Measurements from ENCODE around the gene MPHOSPH10. TPM values are rescaled to one million over a fixed set of nuclear protein-coding genes. Genes with fewer than 3 reads are reported as not detected.
"Not testable (repeated sequence)": the region's sequence is repeated elsewhere in the genome, so short reads cannot be mapped to it uniquely, and the experiment has no call there.

The MPHOSPH10 gene
- total RNA-seq, 2 donors from 2014 or later: 15.0 to 19.1 TPM

DNA sequence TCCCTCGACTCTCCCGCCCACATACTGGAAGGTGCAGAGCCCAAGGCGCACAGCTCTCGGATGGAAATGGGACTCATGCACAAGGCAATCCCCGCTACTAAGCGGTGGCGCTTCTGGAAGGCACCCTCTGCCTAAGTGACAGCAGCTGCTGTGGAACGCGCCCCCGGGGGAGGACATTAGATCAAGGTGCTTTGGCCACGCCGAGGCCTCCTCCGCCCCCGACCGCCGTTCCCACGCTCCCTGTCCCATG lies 607 bp upstream of the MPHOSPH10 start:
- Histone ChIP-seq H3K9me3 (no peaks in the 10 kb centered on the region), H3K4me3 (peak overlapping the region; percentile 63 to 95), H3K4me1 (peaks cover 39% of the 10 kb centered on the region), H3K27ac (peak overlapping the region; percentile 89 to 98 (median 96)), H3K36me3 (replicated peaks in 1 of 2; ENCODE audit: insufficient read depth in 1 of 2, low read depth in 2 of 2) (peaks cover 0 to 9% of the 10 kb centered on the region in 2 donors), H3K27me3 (no peaks in the 10 kb centered on the region)
- 0% methylated on average over 16 to 17 of the region's 17 CpGs for WGBS, 2 donors
- DNase-seq: peak in 2 of 4 donors; percentile 71 to 76
- TF ChIP-seq, protein P1, sequence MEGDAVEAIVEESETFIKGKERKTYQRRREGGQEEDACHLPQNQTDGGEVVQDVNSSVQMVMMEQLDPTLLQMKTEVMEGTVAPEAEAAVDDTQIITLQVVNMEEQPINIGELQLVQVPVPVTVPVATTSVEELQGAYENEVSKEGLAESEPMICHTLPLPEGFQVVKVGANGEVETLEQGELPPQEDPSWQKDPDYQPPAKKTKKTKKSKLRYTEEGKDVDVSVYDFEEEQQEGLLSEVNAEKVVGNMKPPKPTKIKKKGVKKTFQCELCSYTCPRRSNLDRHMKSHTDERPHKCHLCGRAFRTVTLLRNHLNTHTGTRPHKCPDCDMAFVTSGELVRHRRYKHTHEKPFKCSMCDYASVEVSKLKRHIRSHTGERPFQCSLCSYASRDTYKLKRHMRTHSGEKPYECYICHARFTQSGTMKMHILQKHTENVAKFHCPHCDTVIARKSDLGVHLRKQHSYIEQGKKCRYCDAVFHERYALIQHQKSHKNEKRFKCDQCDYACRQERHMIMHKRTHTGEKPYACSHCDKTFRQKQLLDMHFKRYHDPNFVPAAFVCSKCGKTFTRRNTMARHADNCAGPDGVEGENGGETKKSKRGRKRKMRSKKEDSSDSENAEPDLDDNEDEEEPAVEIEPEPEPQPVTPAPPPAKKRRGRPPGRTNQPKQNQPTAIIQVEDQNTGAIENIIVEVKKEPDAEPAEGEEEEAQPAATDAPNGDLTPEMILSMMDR (IDR thresholded peaks at IDR 0.05): no peak
- peak in 1 of 3 donors; percentile 77 for TF ChIP-seq POLR2A (IDR thresholded peaks at IDR 0.05)
- ATAC-seq: peak; percentile 60
- intact Hi-C loops (cut with DNase I): no loop called here

DNA sequence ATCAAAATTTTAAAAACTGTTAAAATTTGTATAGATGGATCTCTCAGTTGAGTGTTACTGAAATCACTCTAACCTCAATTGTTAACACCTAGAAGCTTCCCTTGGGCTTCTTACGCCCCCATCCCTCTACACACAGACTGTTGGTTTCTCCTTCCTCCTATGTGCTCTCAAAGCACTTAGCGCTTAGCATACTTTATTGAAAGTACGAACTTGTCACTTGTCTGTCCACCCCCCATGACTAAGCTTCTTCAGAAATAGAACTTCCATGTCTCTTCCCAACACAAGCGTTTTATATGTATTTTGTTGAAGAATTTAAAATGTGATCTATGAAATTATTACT lies 441 bp downstream of the MPHOSPH10 start:
- H3K27ac ChIP-seq: peak overlapping the region in 3 of 4 donors; percentile 89 to 98 (median 96)
- TF ChIP-seq, protein P1 (IDR thresholded peaks at IDR 0.05): no peak
- no peak for TF ChIP-seq POLR2A (IDR thresholded peaks at IDR 0.05)
- no peaks in the 10 kb centered on the region for H3K9me3 ChIP-seq
- no peak for ATAC-seq
- intact Hi-C loops (cut with DNase I): no loop called here
- H3K27me3 ChIP-seq: no peaks in the 10 kb centered on the region
- peak overlapping the region; percentile 63 to 78 for H3K4me3 ChIP-seq
- H3K36me3 ChIP-seq (replicated peaks in 1 of 2; ENCODE audit: insufficient read depth in 1 of 2, low read depth in 2 of 2): peaks cover 0 to 11% of the 10 kb centered on the region in 2 donors
- 0% methylated on average over 4 of the region's 4 CpGs for WGBS, 2 donors
- peaks cover 39% of the 10 kb centered on the region for H3K4me1 ChIP-seq
- DNase-seq: no peak

DNA sequence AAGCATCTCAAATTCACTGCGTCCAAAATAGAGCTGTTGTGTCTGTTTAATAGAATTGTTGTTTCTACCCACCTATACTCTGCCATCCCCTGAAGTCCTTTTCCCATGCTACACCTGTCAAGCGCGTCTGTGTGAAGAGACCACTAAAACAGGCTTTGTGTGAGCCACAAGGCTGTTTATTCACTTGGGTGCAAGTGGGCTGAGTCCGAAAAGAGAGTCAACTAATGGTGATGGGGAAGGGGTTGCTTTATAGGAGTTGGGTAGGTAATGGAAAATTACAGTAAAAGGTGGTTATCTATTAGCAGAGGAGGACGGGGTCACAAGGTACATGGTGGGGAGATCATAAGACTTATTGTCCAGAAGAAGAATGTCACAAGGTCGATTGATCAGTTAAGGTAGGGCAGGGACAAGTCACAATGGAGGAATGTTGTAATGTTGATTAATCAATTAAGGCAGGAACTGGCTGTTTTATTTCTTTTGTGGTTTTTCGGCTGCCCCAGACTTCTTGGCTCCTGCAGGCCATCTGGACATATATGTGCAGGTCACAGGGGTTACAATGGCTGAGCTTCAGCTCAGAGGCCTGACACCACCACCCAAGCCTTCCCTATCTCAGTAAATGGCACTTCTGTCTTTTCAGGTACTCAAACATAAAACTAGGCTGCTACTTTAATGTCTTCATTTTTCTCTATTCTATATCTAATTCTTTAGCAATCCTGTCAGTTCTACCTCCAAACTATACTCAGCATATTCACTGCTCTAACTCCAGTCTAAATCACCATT lies 1.1 kb downstream of the MPHOSPH10 start:
- peaks cover 0 to 15% of the 10 kb centered on the region in 2 donors for H3K36me3 ChIP-seq (replicated peaks in 1 of 2; ENCODE audit: insufficient read depth in 1 of 2, low read depth in 2 of 2)
- DNase-seq; H3K27me3 ChIP-seq; H3K9me3 ChIP-seq; intact Hi-C loops (cut with DNase I); H3K27ac ChIP-seq; ATAC-seq: not testable (repeated sequence)
- peaks cover 38% of the 10 kb centered on the region for H3K4me1 ChIP-seq
- 12 to 17% methylated on average over 7 of the region's 7 CpGs for WGBS, 2 donors
- H3K4me3 ChIP-seq: peak overlapping the region in 1 of 2 donors; percentile 63

DNA sequence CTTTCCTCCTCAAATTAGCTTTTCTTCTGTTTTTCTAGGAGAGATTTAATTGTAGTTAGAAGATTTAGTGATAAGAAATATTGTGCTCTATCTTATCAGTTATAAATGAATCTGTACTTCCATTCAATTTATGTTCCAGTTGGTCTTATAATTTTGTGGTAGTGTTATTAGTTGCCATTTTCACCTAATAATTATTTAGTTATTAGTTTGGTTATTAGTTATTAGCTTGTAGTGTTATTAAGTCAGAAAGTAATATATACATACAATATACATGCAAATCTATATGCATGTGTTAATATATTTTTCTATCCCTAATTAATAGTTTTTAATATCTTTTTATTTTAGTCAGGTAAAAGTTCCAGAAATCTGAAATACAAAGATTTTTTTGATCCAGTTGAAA lies 3.2 kb downstream of the MPHOSPH10 start:
- DNase-seq: no peak
- Histone ChIP-seq H3K9me3 (no peaks in the 10 kb centered on the region), H3K27ac (no peak overlapping the region), H3K4me1 (peaks cover 19% of the 10 kb centered on the region), H3K4me3 (no peak overlapping the region), H3K36me3 (replicated peaks in 1 of 2; ENCODE audit: insufficient read depth in 1 of 2, low read depth in 2 of 2) (peaks cover 0 to 25% of the 10 kb centered on the region in 2 donors), H3K27me3 (no peaks in the 10 kb centered on the region)
- TF ChIP-seq, protein P1 (IDR thresholded peaks at IDR 0.05): no peak
- no peak for TF ChIP-seq POLR2A (IDR thresholded peaks at IDR 0.05)
- intact Hi-C loops (cut with DNase I): no loop called here
- no peak for ATAC-seq

DNA sequence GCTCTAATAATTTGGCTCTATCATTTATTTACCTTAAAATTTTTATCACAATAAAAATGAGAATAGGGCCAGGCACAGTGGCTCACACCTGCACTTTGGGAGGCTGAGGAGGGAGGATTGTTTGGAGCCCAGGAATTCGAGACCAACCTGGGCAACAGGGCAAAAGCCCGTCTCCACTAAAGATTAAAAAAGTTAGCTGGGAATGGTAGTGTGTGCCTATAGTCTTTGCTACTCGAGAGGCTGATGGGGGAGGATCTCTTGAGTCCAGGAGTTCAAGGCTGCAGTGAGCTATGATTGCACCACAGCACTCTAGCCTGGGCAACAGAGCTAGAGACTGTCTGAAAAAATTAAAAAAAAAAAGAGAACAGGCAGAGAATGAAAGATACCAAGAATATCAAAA lies 5.7 kb downstream of the MPHOSPH10 start:
- intact Hi-C loops (cut with DNase I): no loop called here
- DNase-seq (no peak), ATAC-seq (no peak)
- Histone ChIP-seq H3K9me3 (no peaks in the 10 kb centered on the region), H3K4me1 (peaks cover 14% of the 10 kb centered on the region), H3K27me3 (no peaks in the 10 kb centered on the region), H3K4me3 (no peak overlapping the region), H3K27ac (no peak overlapping the region), H3K36me3 (replicated peaks in 1 of 2; ENCODE audit: insufficient read depth in 1 of 2, low read depth in 2 of 2) (peaks cover 5 to 41% of the 10 kb centered on the region in 2 donors)
- no peak for TF ChIP-seq POLR2A (IDR thresholded peaks at IDR 0.05)
- TF ChIP-seq, protein P1 (IDR thresholded peaks at IDR 0.05): no peak
- WGBS, 2 donors: 54 to 59% methylated on average over 3 of the region's 3 CpGs

Measured in body of pancreas (tissue), 4 donors.